HUDEP-2 (cell line): Measurements from ENCODE around the gene ZNF23.

Source experiments
- DNase-seq, 76 experiments: peaks; one replicate each; lab custom pipeline; 2025; ENCODE audit not compliant: unreplicated experiment in 76 of 76; lab: John Stamatoyannopoulos, UW

Gene ZNF23

GRCh38 chr16:71402007-71402406 lies 60.0 kb downstream of the ZNF23 start:
- no peak for DNase-seq

GRCh38 chr16:71399801-71400563 lies 62.1 kb downstream of the ZNF23 start:
- no peak for DNase-seq
